GM21825 (cell line): ENCODE data around the gene MUC6.

Experiments used
- ATAC-seq: cut with Tn5 transposase; IDR thresholded peaks from one replicate; pipeline ENCODE4 v1.9.1; 2021; ENCODE audit warnings: mild to moderate bottlenecking, moderate library complexity; ENCODE audit not compliant: unreplicated experiment

MUC6 gene

GRCh38 chr11:1010551-1011319 lies 25.8 kb downstream of the MUC6 start:
- ATAC-seq = no peak

GRCh38 chr11:1009991-1010390 lies 26.5 kb downstream of the MUC6 start:
- ATAC-seq = no peak

DNA sequence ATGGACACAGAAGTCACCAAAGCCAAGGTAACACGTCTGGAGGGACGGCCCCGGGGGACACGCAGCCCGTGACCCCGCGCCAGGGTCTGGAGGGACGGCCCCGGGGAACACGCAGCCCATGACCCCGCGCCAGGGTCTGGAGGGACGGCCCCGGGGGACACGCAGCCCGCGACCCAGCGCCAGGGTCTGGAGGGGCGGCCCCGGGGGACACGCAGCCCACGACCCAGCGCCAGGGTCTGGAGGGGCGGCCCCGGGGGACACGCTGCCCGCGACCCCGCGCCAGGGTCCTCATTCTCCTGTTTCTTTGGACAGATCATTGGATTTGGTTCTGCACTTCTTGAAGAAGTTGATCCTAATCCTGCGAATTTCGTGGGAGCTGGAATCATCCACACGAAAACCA lies 27.1 kb downstream of the MUC6 start:
- no peak for ATAC-seq

- ATAC-seq = no peak
These were observed 27.7 kb downstream of the MUC6 start for GRCh38 chr11:1008803-1009145.

- ATAC-seq = no peak
These were observed 28.3 kb downstream of the MUC6 start for GRCh38 chr11:1008001-1008802.

DNA sequence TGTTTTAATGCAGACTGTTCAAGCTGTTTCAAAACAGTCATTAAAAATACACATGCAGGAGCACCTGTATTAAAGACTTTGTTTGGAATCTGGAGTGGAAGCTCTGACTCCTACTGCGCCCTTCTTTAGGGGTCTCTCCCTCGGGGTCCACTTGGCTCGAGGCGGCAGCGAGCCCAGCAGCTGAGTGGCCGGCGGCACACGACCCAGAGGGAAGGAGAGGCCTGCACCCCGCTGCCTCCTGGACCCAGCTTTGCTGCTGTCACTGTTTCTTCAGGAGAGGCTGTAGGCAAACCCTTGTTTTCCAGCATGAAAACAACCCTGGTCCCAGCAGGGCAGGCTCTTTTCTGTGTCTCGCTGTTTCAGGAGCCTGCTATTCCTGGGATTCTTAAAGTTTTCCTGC lies 29.2 kb downstream of the MUC6 start:
- no peak for ATAC-seq

DNA sequence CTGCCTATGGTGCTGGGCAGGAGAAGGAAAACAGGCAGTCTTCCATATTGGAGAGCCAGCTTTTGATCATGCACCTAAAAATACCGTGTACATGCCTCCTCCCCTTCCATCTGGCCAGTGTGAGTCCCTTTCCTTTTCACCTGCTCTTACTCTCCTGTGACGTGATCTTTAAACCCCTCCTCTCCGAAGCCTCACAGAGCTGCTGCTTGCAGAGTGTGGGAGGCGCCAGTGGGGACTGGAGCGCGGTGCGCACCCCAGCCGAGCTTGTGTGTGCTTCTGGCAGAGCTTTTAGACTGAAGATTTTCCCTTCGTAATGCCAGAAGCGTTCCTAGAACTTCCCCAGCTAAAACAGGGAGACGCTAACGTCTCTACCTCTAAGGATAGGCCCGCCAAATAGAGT lies 29.8 kb downstream of the MUC6 start:
- ATAC-seq = no peak

GRCh38 chr11:1005928-1006327 lies 30.6 kb downstream of the MUC6 start:
- ATAC-seq = no peak

DNA sequence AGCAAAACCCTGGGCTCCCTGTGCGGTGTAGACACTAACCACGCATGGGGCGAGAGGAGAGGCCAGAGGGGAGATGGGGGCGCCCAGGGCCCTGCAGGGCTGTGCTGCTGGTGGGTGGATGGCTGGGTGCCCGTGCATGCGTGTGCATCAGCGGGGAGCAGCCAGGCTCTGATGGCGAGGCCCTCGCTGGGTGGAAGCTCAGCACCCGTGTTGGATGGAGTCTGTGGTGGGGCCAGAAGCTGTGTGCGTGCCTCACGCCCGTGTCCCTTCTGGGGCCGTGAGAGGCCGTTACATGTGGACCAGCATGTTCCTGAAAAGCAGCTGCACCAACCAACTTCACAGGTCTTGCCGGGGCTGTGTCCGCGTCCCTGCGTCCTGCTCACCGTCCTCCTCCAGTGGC lies 33.4 kb downstream of the MUC6 start:
- no peak for ATAC-seq

DNA sequence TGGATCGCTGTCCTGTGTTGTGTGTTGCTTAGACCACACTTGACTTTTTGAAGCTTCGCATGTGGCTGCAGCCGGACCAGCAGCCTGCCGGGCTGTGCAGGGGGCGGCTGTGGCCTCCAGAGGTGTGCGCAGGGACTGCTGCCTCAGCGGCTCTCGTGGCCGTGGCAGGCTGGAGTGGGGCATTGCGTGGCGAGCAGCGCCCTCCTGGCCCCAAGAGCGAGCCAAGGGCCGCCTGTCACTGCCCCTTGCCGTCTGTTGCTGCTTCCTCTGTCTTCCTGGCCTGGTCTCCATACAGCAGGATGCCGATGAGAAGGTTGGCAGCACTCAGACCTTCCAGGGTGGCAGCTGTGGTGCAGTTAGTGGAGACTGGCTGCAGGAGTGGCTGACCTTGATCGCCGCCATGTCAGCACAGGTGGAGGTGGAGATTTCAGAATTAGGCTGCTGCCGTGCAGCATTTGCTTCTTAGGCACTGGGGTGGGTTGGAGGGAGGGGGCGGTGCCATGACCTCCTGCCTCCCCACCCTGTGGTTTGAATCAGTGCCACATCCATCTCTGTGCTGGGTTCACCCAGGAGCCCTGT lies 34.0 kb downstream of the MUC6 start:
- no peak for ATAC-seq

DNA sequence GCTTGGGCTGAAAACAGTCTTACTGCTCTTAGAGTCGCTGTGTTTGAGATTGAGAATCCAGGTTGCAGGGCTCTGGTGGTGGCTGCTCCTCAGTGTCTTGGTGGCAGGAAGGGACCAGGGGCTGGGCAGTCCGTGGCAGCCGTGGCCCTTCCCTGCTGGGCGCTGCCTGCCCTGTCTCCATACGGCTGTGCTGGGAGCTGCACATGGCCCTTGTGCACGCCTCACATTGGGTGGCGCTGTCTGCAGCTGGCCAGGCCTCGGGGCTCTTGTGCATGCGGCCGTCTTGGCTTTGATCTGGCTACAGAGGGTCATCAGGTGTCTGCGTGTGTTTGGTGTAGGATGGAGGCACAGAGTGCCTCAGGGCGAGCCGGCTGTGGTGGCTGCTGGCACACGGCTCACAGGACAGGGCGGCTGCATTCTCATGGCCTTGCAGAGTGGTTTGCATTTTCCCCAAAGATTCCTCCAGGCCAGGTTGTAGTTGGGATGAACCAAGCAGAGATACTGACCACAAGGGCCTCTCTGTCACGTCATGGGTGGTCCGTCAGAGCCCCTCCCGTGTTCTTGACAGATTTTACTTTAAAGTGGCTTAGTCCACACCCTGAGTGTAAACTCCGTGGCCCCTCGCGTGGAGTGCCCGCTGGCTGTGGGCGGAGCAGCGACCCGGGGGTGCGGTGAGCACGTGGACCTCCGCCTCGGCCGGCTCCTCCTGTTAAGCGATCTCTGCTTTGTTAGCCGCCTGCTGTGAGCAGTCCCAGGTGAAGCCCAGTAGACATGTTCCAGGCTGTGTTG lies 34.7 kb downstream of the MUC6 start:
- ATAC-seq = no peak

GRCh38 chr11:1000357-1001278 lies 35.9 kb downstream of the MUC6 start:
- ATAC-seq = no peak

GRCh38 chr11:999009-999408 lies 37.5 kb downstream of the MUC6 start:
- ATAC-seq = no peak

- no peak for ATAC-seq
These were observed 38.6 kb downstream of the MUC6 start for GRCh38 chr11:997907-998306.

DNA sequence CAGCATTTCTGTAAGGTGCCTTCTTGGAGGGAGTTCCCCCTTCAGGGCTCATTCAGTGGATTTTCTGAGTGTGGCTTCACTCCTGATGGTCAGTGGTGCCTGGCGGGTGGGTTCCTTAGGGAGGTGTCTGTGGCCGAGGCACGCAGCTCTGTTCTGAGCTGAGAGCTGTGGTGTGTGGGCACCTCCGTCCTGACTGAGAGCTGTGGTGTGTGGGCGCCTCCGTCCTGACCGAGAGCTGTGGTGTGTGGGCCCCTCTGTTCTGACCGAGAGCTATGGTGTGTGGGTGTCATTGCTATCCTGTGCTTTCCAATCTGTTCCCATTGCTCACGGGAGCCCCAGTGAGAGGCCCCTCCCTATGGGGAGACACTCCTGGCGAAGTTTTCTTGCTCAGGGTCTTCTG lies 39.8 kb downstream of the MUC6 start:
- ATAC-seq = no peak

DNA sequence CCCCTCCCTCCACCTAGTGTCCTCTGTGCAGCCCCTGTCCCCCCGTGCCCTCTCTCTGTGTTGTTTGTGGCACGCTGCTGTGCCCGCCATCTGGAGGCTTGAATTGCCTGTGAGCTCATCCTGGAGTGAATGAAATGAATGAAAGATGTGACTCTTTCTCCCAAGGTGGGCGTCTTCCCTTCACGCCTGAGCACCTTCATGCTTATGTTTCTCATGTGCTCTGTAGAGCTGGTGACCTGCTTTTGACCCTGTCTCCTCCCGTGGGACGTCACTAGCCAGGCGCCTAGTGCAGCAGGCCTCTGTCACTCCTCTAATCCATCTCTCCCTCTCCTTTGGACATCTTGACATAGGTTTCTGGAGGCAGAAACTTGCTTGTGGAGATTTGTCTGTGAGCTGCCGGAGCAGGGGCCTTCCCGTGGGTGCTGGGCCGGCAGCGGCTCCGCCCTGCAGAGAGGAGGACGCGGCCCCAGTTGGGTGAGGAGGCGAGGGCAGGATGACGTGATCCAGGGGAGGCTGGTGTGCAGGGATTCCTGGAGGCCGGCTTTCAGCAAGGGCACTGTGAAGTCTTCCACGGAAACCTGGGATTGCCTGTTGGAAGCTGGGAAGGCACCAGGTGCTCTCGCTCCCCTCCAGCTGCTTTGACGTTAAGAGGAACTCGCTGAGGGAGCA lies 40.6 kb downstream of the MUC6 start:
- ATAC-seq = peak; percentile 60

DNA sequence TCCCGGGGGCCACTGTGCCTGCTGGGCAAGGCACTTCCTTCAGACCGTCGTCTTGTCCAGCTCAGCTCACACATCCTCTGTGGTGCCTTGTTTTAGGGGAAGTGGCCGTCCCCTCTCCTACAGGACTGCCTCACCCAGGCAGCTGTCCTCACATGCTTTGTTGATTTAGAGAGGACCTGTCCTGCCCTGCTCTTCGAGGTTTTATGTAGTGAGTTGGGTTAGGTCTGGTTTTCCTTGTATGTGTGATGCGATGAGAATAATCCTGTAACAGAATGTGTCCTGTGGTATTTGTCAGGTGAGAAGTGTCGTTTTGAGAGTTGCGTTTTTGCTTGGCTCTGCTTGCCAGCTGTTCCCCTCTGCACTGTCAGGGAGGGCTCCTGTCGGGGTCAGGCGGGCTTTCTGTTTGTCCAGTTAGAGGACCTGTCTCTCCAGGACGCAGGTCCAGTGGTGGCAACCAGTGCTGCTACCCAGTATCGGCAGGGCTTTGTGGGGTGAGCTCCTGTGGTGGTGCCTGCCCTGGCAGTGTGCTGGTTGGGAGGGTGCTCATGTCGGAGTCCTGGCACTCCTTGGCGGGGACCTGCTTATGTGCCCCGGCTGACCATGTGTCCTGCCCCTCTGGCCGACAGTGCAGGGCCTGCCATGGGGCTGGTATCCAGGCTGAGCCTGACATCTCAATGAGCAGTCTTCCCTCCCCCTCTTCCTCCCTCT lies 41.3 kb downstream of the MUC6 start:
- ATAC-seq = no peak

GRCh38 chr11:993632-994167 lies 42.8 kb downstream of the MUC6 start:
- no peak for ATAC-seq

DNA sequence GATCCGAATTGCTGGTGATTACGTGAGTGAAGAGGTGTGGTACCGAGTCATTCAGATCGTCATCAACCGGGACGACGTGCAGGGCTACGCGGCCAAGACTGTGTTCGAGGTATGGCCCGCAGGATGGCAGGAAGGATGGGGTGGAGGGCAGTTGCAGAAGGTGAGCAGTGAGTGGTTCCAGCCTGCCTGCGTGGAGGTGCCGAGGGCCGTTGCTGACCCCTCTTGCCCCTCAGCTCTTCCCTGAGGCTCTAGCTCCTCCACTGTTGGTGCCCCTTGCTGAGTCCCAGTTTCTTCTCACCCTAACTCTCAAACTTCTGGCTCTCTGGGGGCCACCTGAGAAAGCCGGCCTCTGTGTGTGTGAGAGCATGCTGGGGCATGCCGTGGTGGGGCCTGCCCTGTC lies 43.9 kb downstream of the MUC6 start:
- ATAC-seq = no peak
